ENCODE results near the gene AQP12A.
"Not testable (repeated sequence)": the region's sequence is repeated elsewhere in the genome, so short reads cannot be mapped to it uniquely, and the experiment has no call there.

- not testable (repeated sequence) for TF ChIP-seq SIN3A (IDR thresholded peaks at IDR 0.05; ENCODE audit: borderline replicate concordance in 2 of 2, control insufficient read depth in 1 of 2, low read depth in 2 of 2, low read length in 2 of 2); ZFP1 (CRISPR knock-in tag; IDR thresholded peaks at IDR 0.05); TARDBP (IDR thresholded peaks at IDR 0.05); CBX8 (IDR thresholded peaks at IDR 0.05; ENCODE audit: borderline replicate concordance, extremely low read depth, low read depth, low read length, poor library complexity, severe bottlenecking); ETV6 (IDR thresholded peaks at IDR 0.05; ENCODE audit: borderline replicate concordance in 1 of 2, low read depth in 2 of 2, low read length in 1 of 2); ETV6 (CRISPR knock-in tag; IDR thresholded peaks at IDR 0.05; ENCODE audit: borderline replicate concordance); CTCF (IDR thresholded peaks at IDR 0.05 in 2 of 3, conservative IDR thresholded peaks at IDR 0.05 in 1 of 3; ENCODE audit: insufficient read depth in 2 of 3, low read depth in 1 of 3, low read length in 3 of 3); TBP (optimal IDR thresholded peaks at IDR 0.05; ENCODE audit: low read depth, low read length); ZBTB17 (CRISPR knock-in tag; IDR thresholded peaks at IDR 0.05); VEZF1 (CRISPR knock-in tag; IDR thresholded peaks at IDR 0.05); BRD4 (IDR thresholded peaks at IDR 0.05); FOXK2 (conservative IDR thresholded peaks at IDR 0.05 in 1 of 2, IDR thresholded peaks at IDR 0.05 in 1 of 2; ENCODE audit: low read depth in 2 of 2)
Observed at GRCh38 chr2:240674461-240675184, 17.0 kb upstream of the AQP12A start.
